ENCODE results near the gene GLYATL3. TPM values are rescaled to one million over a fixed set of nuclear protein-coding genes. Genes with fewer than 3 reads are reported as not detected.

The GLYATL3 gene
- total RNA-seq, 1 experiment from 2014 or later: not detected

- ChIA-PET CTCF (no interaction called here), POLR2A (no interaction called here)
- TF ChIP-seq POLR2AphosphoS5 (IDR thresholded peaks at IDR 0.05; ENCODE audit: low read depth, low read length): no peak
- no peak for TF ChIP-seq CTCF (IDR thresholded peaks at IDR 0.05)
- TF ChIP-seq REST (IDR thresholded peaks at IDR 0.05; ENCODE audit: insufficient read depth in 1 of 2, low read depth in 2 of 2, low read length in 1 of 2): no peak
- TF ChIP-seq TCF7L2 (IDR thresholded peaks at IDR 0.05; ENCODE audit: low read depth, low read length): no peak
- TF ChIP-seq SIN3A (IDR thresholded peaks at IDR 0.05; ENCODE audit: borderline replicate concordance, insufficient read depth, low read depth, low read length): no peak
- ATAC-seq (no peak), DNase-seq (ENCODE audit: low read depth, low spot score) (no peak)
- in situ Hi-C loops (cut with HindIII; ENCODE audit: low pct_unique_long_range_greater_than_20kb, low sequenced_read_pairs): no loop called here
- no peaks in the 10 kb centered on the region for H3K36me3 ChIP-seq (ENCODE audit: control insufficient read depth, insufficient read depth, low read length)
- no peaks in the 10 kb centered on the region for H3K4me1 ChIP-seq (ENCODE audit: control insufficient read depth, insufficient read depth, low read length)
- no peak overlapping the region for H3K4me3 ChIP-seq (ENCODE audit: low read depth in 2 of 2, low read length in 2 of 2)
- no peaks in the 10 kb centered on the region for H3K9me3 ChIP-seq (ENCODE audit: control insufficient read depth, insufficient read depth, low read depth, low read length)
- no peak overlapping the region for H3K27ac ChIP-seq (ENCODE audit: low read length)
- intact Hi-C loops (cut with micrococcal nuclease; ENCODE audit: unreplicated experiment): no loop called here
- BruUV-seq (replicated peaks): no TSS peak
- H3K27me3 ChIP-seq (ENCODE audit: control insufficient read depth, insufficient read depth, low read length): no peaks in the 10 kb centered on the region
Observed at GRCh38 chr6:49528571-49528970, 28.8 kb downstream of the GLYATL3 start.

- Histone ChIP-seq H3K27ac (ENCODE audit: low read length) (no peak overlapping the region), H3K27me3 (ENCODE audit: control insufficient read depth, insufficient read depth, low read length) (no peaks in the 10 kb centered on the region), H3K4me3 (ENCODE audit: low read depth in 2 of 2, low read length in 2 of 2) (no peak overlapping the region), H3K9me3 (ENCODE audit: control insufficient read depth, insufficient read depth, low read depth, low read length) (no peaks in the 10 kb centered on the region), H3K36me3 (ENCODE audit: control insufficient read depth, insufficient read depth, low read length) (no peaks in the 10 kb centered on the region; the same call in 1 of the 2 replicates), H3K4me1 (ENCODE audit: control insufficient read depth, insufficient read depth, low read length) (no peaks in the 10 kb centered on the region)
- ChIA-PET POLR2A (no interaction called here), CTCF (no interaction called here)
- TF ChIP-seq SIN3A (IDR thresholded peaks at IDR 0.05; ENCODE audit: borderline replicate concordance, insufficient read depth, low read depth, low read length) (no peak), REST (IDR thresholded peaks at IDR 0.05; ENCODE audit: insufficient read depth in 1 of 2, low read depth in 2 of 2, low read length in 1 of 2) (no peak), TCF7L2 (IDR thresholded peaks at IDR 0.05; ENCODE audit: low read depth, low read length) (no peak), CTCF (IDR thresholded peaks at IDR 0.05) (no peak), POLR2AphosphoS5 (IDR thresholded peaks at IDR 0.05; ENCODE audit: low read depth, low read length) (no peak)
- no peak for DNase-seq (ENCODE audit: low read depth, low spot score)
- no peak for ATAC-seq
- in situ Hi-C loops (cut with HindIII; ENCODE audit: low pct_unique_long_range_greater_than_20kb, low sequenced_read_pairs): no loop called here
- no TSS peak for BruUV-seq (replicated peaks)
- intact Hi-C loops (cut with micrococcal nuclease; ENCODE audit: unreplicated experiment): no loop called here
Observed at GRCh38 chr6:49530141-49530776, 30.5 kb downstream of the GLYATL3 start.

Data from Panc1 (cell line).